ENCODE results near the gene SEMA3D.

The SEMA3D gene

DNA sequence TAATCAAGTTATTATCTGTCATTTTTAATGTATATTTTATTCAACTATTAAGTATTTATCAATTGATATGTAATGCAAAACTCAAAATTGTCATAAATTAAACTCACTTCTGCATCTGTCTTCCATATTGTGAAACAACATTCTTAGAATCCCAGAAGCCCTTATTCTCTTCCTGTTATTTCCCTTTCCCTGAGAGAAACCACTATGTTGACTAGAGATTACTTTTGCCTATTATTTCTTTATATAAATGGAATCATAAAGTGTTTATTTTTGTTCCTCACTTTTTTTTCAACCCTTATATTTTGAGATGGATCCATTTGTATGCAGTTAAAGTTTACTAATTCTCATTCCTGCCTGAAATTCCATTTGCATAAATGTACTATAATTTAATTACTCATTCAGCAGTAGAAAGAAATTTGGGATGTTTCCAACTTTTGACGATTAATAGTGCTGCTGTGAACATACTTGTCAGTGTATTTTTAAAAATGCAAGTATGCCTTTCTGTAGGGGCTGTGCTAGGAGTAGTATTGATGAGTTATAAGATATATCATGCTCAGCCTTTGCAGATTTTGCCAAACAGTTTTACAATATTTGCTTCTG lies 211.2 kb downstream of the SEMA3D start:
- in situ Hi-C loops (cut with MboI; ENCODE audit: low sequenced_read_pairs, unreplicated experiment), result no loop called here
- DNase-seq (ENCODE audit: low spot score), result no peak
- TF ChIP-seq CTCF (IDR thresholded peaks at IDR 0.05; ENCODE audit: borderline replicate concordance, control extremely low read depth, extremely low read depth, insufficient read depth, missing control alignments), result no peak

- no peak for TF ChIP-seq CTCF (IDR thresholded peaks at IDR 0.05; ENCODE audit: borderline replicate concordance, control extremely low read depth, extremely low read depth, insufficient read depth, missing control alignments)
- in situ Hi-C loops (cut with MboI; ENCODE audit: low sequenced_read_pairs, unreplicated experiment), result no loop called here
- no peak for DNase-seq (ENCODE audit: low spot score)
Measured at GRCh38 chr7:84971360-84971759, 215.5 kb downstream of the SEMA3D start.

GRCh38 chr7:84970670-84971069 lies 216.2 kb downstream of the SEMA3D start:
- no peak for DNase-seq (ENCODE audit: low spot score)
- in situ Hi-C loops (cut with MboI; ENCODE audit: low sequenced_read_pairs, unreplicated experiment), result no loop called here
- no peak for TF ChIP-seq CTCF (IDR thresholded peaks at IDR 0.05; ENCODE audit: borderline replicate concordance, control extremely low read depth, extremely low read depth, insufficient read depth, missing control alignments)

GRCh38 chr7:84953234-84953633 lies 233.6 kb downstream of the SEMA3D start:
- in situ Hi-C loops (cut with MboI; ENCODE audit: low sequenced_read_pairs, unreplicated experiment), result no loop called here
- no peak for DNase-seq (ENCODE audit: low spot score)
- TF ChIP-seq CTCF (IDR thresholded peaks at IDR 0.05; ENCODE audit: borderline replicate concordance, control extremely low read depth, extremely low read depth, insufficient read depth, missing control alignments), result no peak

DNA sequence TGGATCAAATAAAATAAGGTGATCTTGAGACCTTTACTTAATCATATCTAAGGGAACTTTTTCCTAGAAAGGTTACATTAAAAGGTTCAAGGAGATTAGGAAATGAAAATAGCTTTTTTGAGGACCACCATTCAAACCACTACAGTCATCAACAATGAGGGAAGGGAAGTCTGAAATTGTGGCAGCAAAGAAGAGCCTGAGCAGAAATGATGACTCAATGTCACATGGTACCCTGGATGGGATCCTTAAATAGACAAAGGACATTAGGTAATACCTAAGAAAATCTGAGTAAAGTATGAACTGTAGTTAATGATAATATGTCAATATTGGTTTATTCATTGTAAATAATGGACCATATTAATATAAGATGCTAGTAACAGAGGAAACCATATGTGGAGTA lies 236.0 kb downstream of the SEMA3D start:
- no peak for TF ChIP-seq CTCF (IDR thresholded peaks at IDR 0.05; ENCODE audit: borderline replicate concordance, control extremely low read depth, extremely low read depth, insufficient read depth, missing control alignments)
- DNase-seq (ENCODE audit: low spot score), result no peak
- in situ Hi-C loops (cut with MboI; ENCODE audit: low sequenced_read_pairs, unreplicated experiment), result no loop called here

GRCh38 chr7:84949501-84949900 lies 237.4 kb downstream of the SEMA3D start:
- TF ChIP-seq CTCF (IDR thresholded peaks at IDR 0.05; ENCODE audit: borderline replicate concordance, control extremely low read depth, extremely low read depth, insufficient read depth, missing control alignments), result no peak
- DNase-seq (ENCODE audit: low spot score), result no peak
- in situ Hi-C loops (cut with MboI; ENCODE audit: low sequenced_read_pairs, unreplicated experiment), result no loop called here

Data from GM13976 (cell line).